Large intestine (tissue), 3 donors: Measurements from ENCODE around the gene ABCF2. TPM values are rescaled to one million over a fixed set of nuclear protein-coding genes. Genes with fewer than 3 reads are reported as not detected.

ENCODE experiments used
- DNase-seq, 2 donors: peaks; one replicate each; pipeline versions ENCODE4 v3.0.0 to v3.0.0-alpha.2; 2013
- H3K27ac ChIP-seq: one replicate; pipeline ENCODE4 v1.5.1; 2013; ENCODE audit warnings: low read length
- H3K27me3 ChIP-seq: 2 replicates; pipeline ENCODE4 v1.6.1; 2013; ENCODE audit warnings: low read length; ENCODE audit not compliant: control insufficient read depth, insufficient read depth
- H3K36me3 ChIP-seq: 2 replicates; pipeline ENCODE4 v1.6.1; 2013; ENCODE audit warnings: low read length; ENCODE audit not compliant: control insufficient read depth, insufficient read depth
- H3K4me1 ChIP-seq: one replicate; pipeline ENCODE4 v1.6.1; 2013; ENCODE audit warnings: low read length; ENCODE audit not compliant: control insufficient read depth, insufficient read depth
- H3K4me3 ChIP-seq: one replicate; pipeline ENCODE4 v1.5.1; 2013; ENCODE audit warnings: low read length
- H3K9me3 ChIP-seq: one replicate; pipeline ENCODE4 v1.6.1; 2013; ENCODE audit warnings: mild to moderate bottlenecking, low read depth, low read length, moderate library complexity; ENCODE audit not compliant: control insufficient read depth
- WGBS: methylation state at CpG from one replicate; pipeline ENCODE4 v1.1.5; 2013; ENCODE audit warnings: low lambda C conversion rate; ENCODE audit not compliant: insufficient coverage; 5-methylcytosine and 5-hydroxymethylcytosine counted together
- polyA plus RNA-seq: library from polyadenylated mRNA; unstranded; fragments of 120-200 nt; gene quantifications from one replicate; pipeline ENCODE4 v1.2.1, GENCODE V29; 2013

Gene ABCF2
- polyA plus RNA-seq, 1 donor = 19.1 TPM

- WGBS = no CpG with 5 or more reads among the region's 10 CpGs
- Histone ChIP-seq H3K27me3 (peaks cover 10% of the 10 kb centered on the region), H3K27ac (no peak overlapping the region), H3K36me3 (no peaks in the 10 kb centered on the region), H3K4me1 (peaks cover 9% of the 10 kb centered on the region), H3K9me3 (no peaks in the 10 kb centered on the region), H3K4me3 (no peak overlapping the region)
- no peak for DNase-seq
Measured at GRCh38 chr7:151269511-151269910, 42.5 kb upstream of the ABCF2 start.

- WGBS = 80% methylated on average over 1 of the region's 9 CpGs
- DNase-seq = no peak
- no peaks in the 10 kb centered on the region for H3K4me1 ChIP-seq
- H3K36me3 ChIP-seq = no peaks in the 10 kb centered on the region
- H3K4me3 ChIP-seq = no peak overlapping the region
- H3K27ac ChIP-seq = no peak overlapping the region
- H3K27me3 ChIP-seq = peaks cover 26% of the 10 kb centered on the region
- H3K9me3 ChIP-seq = no peaks in the 10 kb centered on the region
Measured at GRCh38 chr7:151265351-151265931, 38.4 kb upstream of the ABCF2 start.

GRCh38 chr7:151264615-151265014 lies 37.6 kb upstream of the ABCF2 start:
- peaks cover 32% of the 10 kb centered on the region for H3K27me3 ChIP-seq
- H3K9me3 ChIP-seq = no peaks in the 10 kb centered on the region
- no CpG with 5 or more reads among the region's 5 CpGs for WGBS
- H3K4me3 ChIP-seq = no peak overlapping the region
- no peaks in the 10 kb centered on the region for H3K36me3 ChIP-seq
- H3K4me1 ChIP-seq = no peaks in the 10 kb centered on the region
- H3K27ac ChIP-seq = no peak overlapping the region
- no peak for DNase-seq

GRCh38 chr7:151261529-151261928 lies 34.5 kb upstream of the ABCF2 start:
- no peak for DNase-seq
- no peaks in the 10 kb centered on the region for H3K9me3 ChIP-seq
- peaks cover 40% of the 10 kb centered on the region for H3K27me3 ChIP-seq
- no peaks in the 10 kb centered on the region for H3K4me1 ChIP-seq
- H3K4me3 ChIP-seq = no peak overlapping the region
- WGBS = no CpG with 5 or more reads among the region's 10 CpGs
- no peak overlapping the region for H3K27ac ChIP-seq
- H3K36me3 ChIP-seq = no peaks in the 10 kb centered on the region

- Histone ChIP-seq H3K36me3 (no peaks in the 10 kb centered on the region), H3K27ac (no peak overlapping the region), H3K4me1 (no peaks in the 10 kb centered on the region), H3K9me3 (no peaks in the 10 kb centered on the region), H3K27me3 (peaks cover 43% of the 10 kb centered on the region), H3K4me3 (no peak overlapping the region)
- no peak for DNase-seq
- no CpG with 5 or more reads among the region's 8 CpGs for WGBS
Measured at GRCh38 chr7:151260883-151261282, 33.9 kb upstream of the ABCF2 start.

GRCh38 chr7:151260471-151260870 lies 33.5 kb upstream of the ABCF2 start:
- no peak overlapping the region for H3K4me3 ChIP-seq
- H3K27ac ChIP-seq = no peak overlapping the region
- DNase-seq = no peak
- H3K27me3 ChIP-seq = peaks cover 43% of the 10 kb centered on the region
- WGBS = no CpG with 5 or more reads among the region's 11 CpGs
- no peaks in the 10 kb centered on the region for H3K4me1 ChIP-seq
- H3K36me3 ChIP-seq = no peaks in the 10 kb centered on the region
- H3K9me3 ChIP-seq = no peaks in the 10 kb centered on the region

GRCh38 chr7:151257990-151258389 lies 31.0 kb upstream of the ABCF2 start:
- no peak for DNase-seq

GRCh38 chr7:151256410-151257045 lies 29.5 kb upstream of the ABCF2 start:
- WGBS = 64% methylated on average over 2 of the region's 16 CpGs
- Histone ChIP-seq H3K27ac (no peak overlapping the region), H3K36me3 (no peaks in the 10 kb centered on the region), H3K4me3 (no peak overlapping the region), H3K9me3 (no peaks in the 10 kb centered on the region), H3K4me1 (peaks cover 10% of the 10 kb centered on the region), H3K27me3 (peaks cover 64% of the 10 kb centered on the region)
- DNase-seq = no peak

More at GRCh38 chr7:151257990-151258389, 31.0 kb upstream of the ABCF2 start:
- Histone ChIP-seq H3K27ac (no peak overlapping the region), H3K4me3 (no peak overlapping the region), H3K9me3 (no peaks in the 10 kb centered on the region), H3K36me3 (no peaks in the 10 kb centered on the region), H3K27me3 (peaks cover 60% of the 10 kb centered on the region), H3K4me1 (peaks cover 3% of the 10 kb centered on the region)
- WGBS = no CpG with 5 or more reads among the region's 7 CpGs

GRCh38 chr7:151255390-151255789 lies 28.4 kb upstream of the ABCF2 start:
- WGBS = 70% methylated on average over 2 of the region's 7 CpGs
- Histone ChIP-seq H3K4me3 (no peak overlapping the region), H3K36me3 (no peaks in the 10 kb centered on the region), H3K9me3 (no peaks in the 10 kb centered on the region), H3K27ac (no peak overlapping the region), H3K27me3 (peaks cover 58% of the 10 kb centered on the region), H3K4me1 (peaks cover 20% of the 10 kb centered on the region)
- no peak for DNase-seq

- Histone ChIP-seq H3K27me3 (peaks cover 58% of the 10 kb centered on the region), H3K27ac (no peak overlapping the region), H3K4me3 (no peak overlapping the region), H3K36me3 (no peaks in the 10 kb centered on the region), H3K4me1 (peaks cover 25% of the 10 kb centered on the region), H3K9me3 (no peaks in the 10 kb centered on the region)
- no CpG with 5 or more reads among the region's 11 CpGs for WGBS
- no peak for DNase-seq
Measured at GRCh38 chr7:151254851-151255250, 27.8 kb upstream of the ABCF2 start.

GRCh38 chr7:151254316-151254715 lies 27.3 kb upstream of the ABCF2 start:
- no peak overlapping the region for H3K27ac ChIP-seq
- no peak overlapping the region for H3K4me3 ChIP-seq
- peaks cover 30% of the 10 kb centered on the region for H3K4me1 ChIP-seq
- H3K9me3 ChIP-seq = no peaks in the 10 kb centered on the region
- no peak for DNase-seq
- H3K36me3 ChIP-seq = no peaks in the 10 kb centered on the region
- peaks cover 58% of the 10 kb centered on the region for H3K27me3 ChIP-seq
- no CpG with 5 or more reads among the region's 7 CpGs for WGBS
